Lung (tissue), 12 donors: ENCODE data around the gene NDUFS7. TPM values are rescaled to one million over a fixed set of nuclear protein-coding genes. Genes with fewer than 3 reads are reported as not detected.

ENCODE experiments used
- ATAC-seq: fragments of 200-7000 bp; cut with Tn5 transposase; one replicate; pipeline ENCODE4 v1.9.1; 2020; ENCODE audit warnings: moderate number of reproducible peaks; ENCODE audit not compliant: insufficient read depth, low FRiP score
- DNase-seq, 3 donors: peaks; one replicate each; pipeline ENCODE4 v3.0.0-alpha.2; 2013 to 2017
- H3K27ac ChIP-seq, 2 donors: one replicate each; pipeline ENCODE4 v1.5.1; 2013; ENCODE audit warnings: mild to moderate bottlenecking in 2 of 2, moderate library complexity in 2 of 2, control low read depth in 1 of 2, inconsistent platforms in 1 of 2, low read depth in 1 of 2, low read length in 1 of 2
- H3K27me3 ChIP-seq, 3 donors: one replicate each; pipeline ENCODE4 v1.5.1; 2013; ENCODE audit warnings: low read length in 2 of 3; ENCODE audit not compliant: control insufficient read depth in 3 of 3, insufficient read depth in 3 of 3
- H3K36me3 ChIP-seq, 4 donors: one replicate each; pipeline ENCODE4 v1.5.1; 2013; ENCODE audit warnings: low read length in 4 of 4, mild to moderate bottlenecking in 1 of 4, moderate library complexity in 1 of 4; ENCODE audit not compliant: control insufficient read depth in 4 of 4, insufficient read depth in 4 of 4
- H3K4me1 ChIP-seq, 5 donors: one replicate each; pipeline ENCODE4 v1.5.1; 2013; ENCODE audit warnings: low read length in 5 of 5, mild to moderate bottlenecking in 2 of 5, moderate library complexity in 1 of 5; ENCODE audit not compliant: control insufficient read depth in 5 of 5, insufficient read depth in 5 of 5
- H3K4me3 ChIP-seq: one replicate; pipeline ENCODE4 v1.5.1; 2013; ENCODE audit warnings: mild to moderate bottlenecking, control low read depth, moderate library complexity
- H3K9ac ChIP-seq, 2 donors: one replicate each; pipeline ENCODE4 v1.5.1; 2013; ENCODE audit warnings: low read length in 2 of 2, control low read depth in 1 of 2; ENCODE audit not compliant: insufficient read depth in 1 of 2
- H3K9me3 ChIP-seq, 4 donors: one replicate each; pipeline ENCODE4 v1.5.1; 2013; ENCODE audit warnings: low read length in 3 of 4, mild to moderate bottlenecking in 1 of 4, moderate library complexity in 1 of 4; ENCODE audit not compliant: control insufficient read depth in 4 of 4, insufficient read depth in 3 of 4
- CTCF ChIP-seq: IDR thresholded peaks from 2 replicates; pipeline ENCODE4 v1.5.1; 2012; ENCODE audit warnings: mild to moderate bottlenecking; ENCODE audit errors: control extremely low read depth, extremely low read depth
- WGBS, 2 donors: extraction: QIAGEN DNeasy Blood & Tissue Kit; methylation state at CpG; one replicate each; pipeline ENCODE4 v1.1.7; 2013; 5-methylcytosine and 5-hydroxymethylcytosine counted together
- polyA plus RNA-seq, 2 donors: library from polyadenylated mRNA; stranded (reverse); fragments of 200-250 nt; gene quantifications; one replicate each; pipeline ENCODE4 v1.2.1, GENCODE V29; 2013
- total RNA-seq, 2 donors: library from RNA; depleted of rRNA in 1 of 2; stranded (reverse); fragments of >200 nt in 1 of 2; gene quantifications; one replicate each; pipeline ENCODE4 v1.2.1, GENCODE V29; 2014 to 2021
- donor health status: control.
- donor health status: control.
- donor health status: Bipolar disorder and iron deficiency.
- donor health status: healthy.
- donor health status: DM: yes; HTN: yes; CAD: no.

The NDUFS7 gene
- total and polyA plus RNA-seq, 4 donors, result 33.4 to 133 (median 108) TPM

DNA sequence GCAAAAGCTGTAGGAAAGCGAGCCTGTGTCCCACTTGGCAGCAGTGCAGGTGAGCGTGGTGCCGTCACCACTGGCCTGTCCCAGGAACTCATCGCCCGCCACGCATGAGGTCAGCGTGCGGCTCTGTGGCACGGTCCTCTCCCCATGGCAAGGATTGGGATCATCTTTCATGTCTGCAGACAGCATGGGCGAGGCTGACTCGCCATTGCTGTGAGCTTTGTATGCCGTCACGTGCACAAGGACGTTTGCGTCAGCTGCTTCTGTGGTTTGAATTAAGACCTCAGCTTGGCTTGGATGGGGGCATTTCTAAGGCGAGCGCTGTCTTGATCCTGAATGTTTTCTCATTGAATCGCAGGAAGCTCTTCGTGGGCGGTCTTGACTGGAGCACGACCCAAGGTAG lies 33.4 kb downstream of the NDUFS7 start:
- Histone ChIP-seq H3K9ac (peak overlapping the region in 1 of 2 donors; percentile 23), H3K36me3 (peaks cover 0 to 48% (median 5%) of the 10 kb centered on the region in 4 donors), H3K4me1 (peaks cover 14 to 34% (median 21%) of the 10 kb centered on the region in 5 donors), H3K27ac (peak overlapping the region in 1 of 2 donors; percentile 8), H3K9me3 (no peaks in the 10 kb centered on the region), H3K4me3 (no peak overlapping the region), H3K27me3 (no peaks in the 10 kb centered on the region)
- 86 to 87% methylated on average over 21 of the region's 21 CpGs for WGBS, 2 donors
- DNase-seq (no peak), ATAC-seq (no peak)
- TF ChIP-seq CTCF, result no peak

GRCh38 chr19:1417681-1418495 lies 34.2 kb downstream of the NDUFS7 start:
- no peaks in the 10 kb centered on the region for H3K27me3 ChIP-seq
- ATAC-seq (no peak), DNase-seq (no peak)
- no peak overlapping the region for H3K4me3 ChIP-seq
- no peak overlapping the region for H3K9ac ChIP-seq
- H3K9me3 ChIP-seq, result no peaks in the 10 kb centered on the region
- H3K27ac ChIP-seq, result peak overlapping the region in 1 of 2 donors; percentile 23
- peaks cover 0 to 52% (median 10%) of the 10 kb centered on the region in 4 donors for H3K36me3 ChIP-seq
- H3K4me1 ChIP-seq, result peaks cover 14 to 27% (median 18%) of the 10 kb centered on the region in 5 donors
- WGBS, 2 donors, result 81 to 88% methylated on average over 30 of the region's 30 CpGs
- TF ChIP-seq CTCF, result no peak

DNA sequence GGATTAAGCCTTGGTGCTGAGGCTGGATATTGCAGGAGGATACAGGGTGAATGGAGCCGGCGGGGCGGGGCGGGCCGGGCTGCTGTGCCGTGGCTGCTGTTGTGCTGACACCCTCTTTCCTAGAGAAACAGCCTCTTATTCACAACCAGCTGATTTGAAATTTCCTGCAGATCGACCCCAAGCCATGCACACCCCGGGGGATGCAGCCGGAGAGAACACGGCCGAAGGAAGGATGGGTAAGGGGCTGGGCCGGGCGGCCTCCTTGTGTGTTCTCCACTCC lies 34.7 kb downstream of the NDUFS7 start:
- peaks cover 0 to 51% (median 15%) of the 10 kb centered on the region in 4 donors for H3K36me3 ChIP-seq
- no peak overlapping the region for H3K4me3 ChIP-seq
- ATAC-seq (no peak), DNase-seq (no peak)
- no peak for TF ChIP-seq CTCF
- H3K27me3 ChIP-seq, result no peaks in the 10 kb centered on the region
- no peaks in the 10 kb centered on the region for H3K9me3 ChIP-seq
- H3K9ac ChIP-seq, result no peak overlapping the region
- peaks cover 14 to 27% (median 18%) of the 10 kb centered on the region in 5 donors for H3K4me1 ChIP-seq
- peak overlapping the region in 1 of 2 donors; percentile 11 for H3K27ac ChIP-seq
- WGBS, 2 donors, result 86 to 96% methylated on average over 13 of the region's 13 CpGs
